Endothelial cell of umbilical vein (primary cell): ENCODE measurements around the gene TLX3. TPM values are rescaled to one million over a fixed set of nuclear protein-coding genes. Genes with fewer than 3 reads are reported as not detected.

Source experiments
- BruUV-seq: library from RNA; stranded (reverse); fragments of 400-500 nt; replicated peaks from 2 replicates; lab custom pipeline; 2021; lab: Mats Ljungman, UMichigan
- CTCF ChIA-PET: fragments of 300-600, 350-600 bp; sonication (Branson Sonifier 250); formaldehyde crosslinking; loops from one replicate; lab custom pipeline; 2021; ENCODE audit warnings: antibody characterized with exemption, inconsistent platforms; lab: Charles Lee
- POLR2A ChIA-PET: fragments of 300-600, 350-600 bp; sonication (Branson Sonifier 250); formaldehyde crosslinking; loops from one replicate; lab custom pipeline; 2021; ENCODE audit warnings: antibody characterized with exemption, inconsistent platforms; lab: Charles Lee
- DNase-seq: peaks from one replicate; pipeline ENCODE4 v3.0.0-alpha.2; 2011; ENCODE audit warnings: low read depth, low spot score
- FAIRE-seq: peaks from 2 replicates; lab custom pipeline; 2011; peaks lifted over from hg19 to GRCh38; lab: Jason Lieb, UNC
- H2AFZ ChIP-seq: 2 replicates; pipeline ENCODE4 v1.6.0; 2012; ENCODE audit warnings: low read depth, low read length, control low read depth, inconsistent platforms
- H3K27ac ChIP-seq: 2 replicates; pipeline ENCODE4 v1.5.1; 2011; ENCODE audit warnings: low read depth, mild to moderate bottlenecking, control low read depth, low read length, moderate library complexity; ENCODE audit not compliant: insufficient read depth
- H3K27me3 ChIP-seq, 2 experiments: 2 replicates each; pipeline versions ENCODE4 v1.6.0 to v1.6.1; 2011; ENCODE audit warnings: low read length in 2 of 2, mixed read lengths in 1 of 2; ENCODE audit not compliant: control insufficient read depth in 2 of 2, insufficient read depth in 2 of 2
- H3K36me3 ChIP-seq, 2 experiments: 2 replicates in 1 of 2; 3 replicates in 1 of 2; pipeline ENCODE4 v1.5.1; 2011; ENCODE audit warnings: low read length in 2 of 2, mild to moderate bottlenecking in 1 of 2, moderate library complexity in 1 of 2; ENCODE audit not compliant: control insufficient read depth in 2 of 2, insufficient read depth in 2 of 2; ENCODE audit errors: extremely low read depth in 1 of 2
- H3K4me1 ChIP-seq: 3 replicates; pipeline ENCODE4 v1.5.1; 2011; ENCODE audit warnings: mild to moderate bottlenecking, low read length; ENCODE audit not compliant: control insufficient read depth, insufficient read depth; ENCODE audit errors: extremely low read depth
- H3K4me2 ChIP-seq: 2 replicates; pipeline ENCODE4 v1.6.1; 2011; ENCODE audit warnings: low read length, control low read depth, mixed read lengths; ENCODE audit not compliant: insufficient read depth
- H3K4me3 ChIP-seq, 3 experiments: fragments of 200-600 bp in 1 of 3; sonication (generic), shearing (Covaris generic) in 1 of 3; replicated peaks in 1 of 3; 2 replicates each; pipeline ENCODE4 v1.5.1; 2011 to 2016; ENCODE audit warnings: control low read depth in 3 of 3, low read length in 3 of 3, mild to moderate bottlenecking in 2 of 3, inconsistent platforms in 1 of 3, low read depth in 1 of 3, moderate library complexity in 1 of 3; ENCODE audit not compliant: insufficient read depth in 1 of 3
- H3K79me2 ChIP-seq: 2 replicates; pipeline ENCODE4 v1.6.0; 2012; ENCODE audit warnings: low read length, inconsistent platforms; ENCODE audit not compliant: control insufficient read depth, insufficient read depth
- H3K9ac ChIP-seq: replicated peaks from 2 replicates; pipeline ENCODE3; 2011; ENCODE audit warnings: low read length, control low read depth; ENCODE audit not compliant: insufficient read depth; ENCODE audit errors: extremely low read depth
- H3K9me1 ChIP-seq: replicated peaks from 3 replicates; pipeline ENCODE4 v1.6.0; 2011; ENCODE audit warnings: mild to moderate bottlenecking, low read length; ENCODE audit not compliant: control insufficient read depth, insufficient read depth; ENCODE audit errors: extremely low read depth
- H3K9me3 ChIP-seq: replicated peaks from 2 replicates; pipeline ENCODE4 v1.5.1; 2012; ENCODE audit warnings: low read length, inconsistent platforms; ENCODE audit not compliant: control insufficient read depth, insufficient read depth
- H4K20me1 ChIP-seq: replicated peaks from 2 replicates; pipeline ENCODE3; 2011; ENCODE audit warnings: mild to moderate bottlenecking, low read length; ENCODE audit not compliant: control insufficient read depth, insufficient read depth; ENCODE audit errors: extremely low read depth
- CTCF ChIP-seq, 2 donors: IDR thresholded peaks; 1 replicate in 1 of 2; 2 replicates in 1 of 2; pipeline ENCODE4 v1.5.1; 2011; ENCODE audit warnings: low read length in 2 of 2, mild to moderate bottlenecking in 2 of 2, moderate library complexity in 2 of 2, control low read depth in 1 of 2, inconsistent platforms in 1 of 2, low read depth in 1 of 2; ENCODE audit not compliant: insufficient read depth in 1 of 2; ENCODE audit errors: extremely low read depth in 1 of 2
- EZH2 ChIP-seq: IDR thresholded peaks from 2 replicates; pipeline ENCODE4 v1.6.1; 2012; ENCODE audit warnings: borderline replicate concordance, low read depth, mild to moderate bottlenecking, moderate library complexity, low read length, inconsistent platforms; ENCODE audit not compliant: severe bottlenecking
- FOS ChIP-seq: IDR thresholded peaks from 2 replicates; pipeline ENCODE4 v1.6.1; 2011; ENCODE audit warnings: mild to moderate bottlenecking, low read length, moderate library complexity, borderline replicate concordance; ENCODE audit not compliant: insufficient read depth
- GATA2 ChIP-seq: IDR thresholded peaks from 2 replicates; pipeline ENCODE4 v1.7.0; 2011; ENCODE audit warnings: low read depth, mild to moderate bottlenecking, moderate library complexity, mixed read lengths, low read length; ENCODE audit not compliant: insufficient read length, insufficient read depth
- JUN ChIP-seq: IDR thresholded peaks from 2 replicates; pipeline ENCODE4 v1.6.1; 2011; ENCODE audit warnings: borderline replicate concordance, low read depth; ENCODE audit not compliant: insufficient read length, insufficient read depth
- MAX ChIP-seq: IDR thresholded peaks from 2 replicates; pipeline ENCODE4 v1.6.1; 2011; ENCODE audit not compliant: insufficient read depth, insufficient read length
- MYC ChIP-seq: IDR thresholded peaks from one replicate; pipeline ENCODE4 v1.6.1; 2011; ENCODE audit warnings: mild to moderate bottlenecking, low read depth, low read length
- POLR2A ChIP-seq: IDR thresholded peaks from 2 replicates; pipeline ENCODE4 v1.6.1; 2012; ENCODE audit warnings: low read depth, mild to moderate bottlenecking, control low read depth, low read length
- POLR2AphosphoS5 ChIP-seq: IDR thresholded peaks from 2 replicates; pipeline ENCODE4 v1.6.1; 2012; ENCODE audit warnings: low read depth, mild to moderate bottlenecking, control low read depth, low read length, moderate library complexity; ENCODE audit not compliant: insufficient read depth
- dilution Hi-C: fragments of 300-500 bp; cut with MboI; formaldehyde crosslinking; loops from one replicate; pipeline ENCODE4 v1.15.0; 2019; ENCODE audit warnings: low sequenced_read_pairs; ENCODE audit not compliant: extremely low pct_ligation_motif_present
- intact Hi-C: fragments of 100-400 bp; cut with micrococcal nuclease; formaldehyde crosslinking; loops from one replicate; pipeline ENCODE4 v1.10.0; 2022
- polyA plus RNA-seq, 4 experiments: library from polyadenylated mRNA; depleted of rRNA in 3 of 4; stranded (reverse) in 3 of 4; unstranded in 1 of 4; fragments of >200 nt; gene quantifications; 2 replicates each; pipeline versions ENCODE4 v1.2.1 to v1.2.3, GENCODE V29; 2011 to 2012; ENCODE audit warnings: missing spikeins in 1 of 4
- total RNA-seq: library from RNA; stranded (reverse); gene quantifications from 2 replicates; pipeline ENCODE4 v1.2.3, GENCODE V29; 2021

Gene TLX3
- total and polyA plus RNA-seq, 2 donors (not counting 3 experiments of a cell fraction or from before 2014, with no cell fraction given): not detected

DNA sequence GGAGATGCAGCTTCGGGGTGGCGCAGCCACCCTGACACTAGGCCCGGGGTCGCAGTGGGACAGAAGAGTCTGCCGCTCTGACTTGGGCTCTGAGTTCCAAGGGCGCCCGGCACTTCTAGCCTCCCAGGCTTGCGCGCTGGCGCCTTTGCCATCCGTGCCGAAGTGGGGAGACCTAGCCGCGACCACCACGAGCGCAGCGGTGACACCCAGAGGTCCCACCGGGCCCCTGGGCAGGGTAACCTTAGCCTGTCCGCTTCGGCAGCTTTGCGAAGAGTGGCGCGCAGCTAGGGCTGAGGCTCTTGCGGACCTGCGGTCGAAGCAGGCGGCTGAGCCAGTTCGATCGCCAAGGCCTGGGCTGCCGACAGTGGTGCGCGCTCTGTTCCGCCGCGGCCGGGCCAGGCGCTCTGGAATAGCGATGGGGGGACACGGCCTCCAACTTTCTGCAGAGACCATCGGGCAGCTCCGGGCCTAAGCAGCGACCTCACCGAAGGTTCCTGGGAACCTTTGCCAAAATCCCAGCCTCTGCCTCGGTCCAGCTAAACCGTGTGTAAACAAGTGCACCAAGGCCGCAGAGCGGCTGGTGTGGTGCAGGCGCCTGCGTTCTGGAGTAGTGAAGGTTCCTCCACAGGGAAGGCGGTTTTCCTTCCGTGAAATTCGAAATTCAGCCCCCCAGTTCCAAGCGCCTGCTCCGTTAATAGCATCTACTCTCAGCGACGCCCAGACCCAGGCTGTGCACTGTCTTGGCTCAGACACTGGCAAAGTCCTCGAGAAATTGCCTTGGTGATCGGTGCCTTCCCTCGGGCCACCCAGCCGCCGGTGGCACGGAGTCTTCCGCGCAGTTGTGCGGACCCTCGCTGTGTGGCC, 7.4 kb downstream of the TLX3 start:
- FAIRE-seq (no peak), DNase-seq (peak; percentile 23)
- H2AFZ ChIP-seq: no peak overlapping the region
- H3K9ac ChIP-seq: no peak overlapping the region
- POLR2A ChIA-PET: no interaction called here
- peaks cover 82 to 94% of the 10 kb centered on the region in 2 experiments for H3K27me3 ChIP-seq
- H3K79me2 ChIP-seq: no peaks in the 10 kb centered on the region
- no peaks in the 10 kb centered on the region for H3K9me1 ChIP-seq
- H3K27ac ChIP-seq: no peak overlapping the region
- H3K36me3 ChIP-seq: no peaks in the 10 kb centered on the region
- no peak overlapping the region for H3K4me2 ChIP-seq
- no peak for TF ChIP-seq GATA2
- no peak for TF ChIP-seq POLR2A
- TF ChIP-seq EZH2: peak; percentile 96
- dilution Hi-C loops (no loop called here), intact Hi-C loops (loop anchor here (10.0 kb wide), 1 partner anchor 452 kb away; the partner anchor contains the start of gene RANBP17)
- H3K9me3 ChIP-seq: no peaks in the 10 kb centered on the region
- no peak overlapping the region for H3K4me3 ChIP-seq
- peaks cover 2% of the 10 kb centered on the region for H3K4me1 ChIP-seq
- CTCF ChIA-PET: no interaction called here
- BruUV-seq: no TSS peak
- no peaks in the 10 kb centered on the region for H4K20me1 ChIP-seq

DNA sequence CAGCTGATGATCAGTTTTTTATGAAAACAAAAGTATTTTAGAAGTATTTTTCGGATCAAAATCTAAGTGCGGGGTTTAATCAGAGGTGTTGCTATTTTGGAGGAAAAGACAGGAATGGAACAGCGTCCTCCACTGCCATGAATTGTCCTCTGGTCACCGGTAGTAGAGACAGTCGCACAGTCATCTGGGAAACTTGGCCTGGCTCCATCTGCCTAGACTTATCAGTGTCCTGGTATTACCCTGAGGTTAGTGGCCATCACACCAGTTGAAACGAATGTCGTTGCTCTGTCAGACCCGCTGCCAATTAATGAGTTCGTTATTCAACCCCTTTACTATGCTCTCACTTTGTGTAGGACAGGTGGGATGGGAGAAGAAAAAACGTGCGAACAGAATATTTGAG, 8.2 kb downstream of the TLX3 start:
- TF ChIP-seq JUN (no peak), EZH2 (no peak), FOS (no peak), POLR2AphosphoS5 (no peak), POLR2A (no peak), MYC (no peak), MAX (no peak), CTCF (IDR thresholded peaks at IDR 0.05; ENCODE audit: extremely low read depth in 1 of 2, insufficient read depth in 1 of 2, low read depth in 1 of 2, low read length in 2 of 2) (no peak), GATA2 (no peak)
- dilution Hi-C loops: no loop called here
- H3K9ac ChIP-seq: no peak overlapping the region
- no peak overlapping the region for H3K4me2 ChIP-seq
- no TSS peak for BruUV-seq
- peaks cover 2% of the 10 kb centered on the region for H3K4me1 ChIP-seq
- H3K36me3 ChIP-seq: no peaks in the 10 kb centered on the region
- no peak overlapping the region for H2AFZ ChIP-seq
- FAIRE-seq (no peak), DNase-seq (no peak)
- H4K20me1 ChIP-seq: no peaks in the 10 kb centered on the region
- no peaks in the 10 kb centered on the region for H3K9me3 ChIP-seq
- ChIA-PET CTCF (no interaction called here), POLR2A (no interaction called here)
- no peak overlapping the region for H3K27ac ChIP-seq
- H3K79me2 ChIP-seq: no peaks in the 10 kb centered on the region
- intact Hi-C loops: loop anchor here (10.0 kb wide), 1 partner anchor 452 kb away; the partner anchor contains the start of gene RANBP17
- H3K4me3 ChIP-seq: no peak overlapping the region
- H3K9me1 ChIP-seq: no peaks in the 10 kb centered on the region
- peaks cover 87 to 89% of the 10 kb centered on the region in 2 experiments for H3K27me3 ChIP-seq
